BLaER1 treated with 17β-estradiol and CSF1 and Interleukin-3, amounts not matched to agents 10 nM and 100 nM (cell line): ENCODE results near the gene CNEP1R1.

Experiments
- H3K27ac ChIP-seq, 11 experiments: shearing (Covaris generic); formaldehyde crosslinking; 2 replicates each; pipeline ENCODE4 v1.8.1; 2022
- H3K27me3 ChIP-seq, 11 experiments: shearing (Covaris generic); formaldehyde crosslinking; 2 replicates each; pipeline ENCODE4 v1.8.1; 2022
- H3K36me3 ChIP-seq, 11 experiments: shearing (Covaris generic); formaldehyde crosslinking; 2 replicates each; pipeline ENCODE4 v1.8.1; 2022
- H3K4me1 ChIP-seq, 10 experiments: shearing (Covaris generic); formaldehyde crosslinking; 2 replicates each; pipeline ENCODE4 v1.8.1; 2022
- H3K4me2 ChIP-seq, 11 experiments: shearing (Covaris generic); formaldehyde crosslinking; 2 replicates each; pipeline ENCODE4 v1.8.1; 2022
- H3K4me3 ChIP-seq, 10 experiments: shearing (Covaris generic); formaldehyde crosslinking; 2 replicates each; pipeline ENCODE4 v1.8.1; 2022
- H3K9ac ChIP-seq, 11 experiments: shearing (Covaris generic); formaldehyde crosslinking; 2 replicates each; pipeline ENCODE4 v1.8.1; 2022
- H3K9me3 ChIP-seq, 11 experiments: shearing (Covaris generic); formaldehyde crosslinking; replicated peaks in 1 of 11; 2 replicates each; pipeline ENCODE4 v1.8.1; 2022
- H4K20me1 ChIP-seq, 11 experiments: shearing (Covaris generic); formaldehyde crosslinking; 2 replicates each; pipeline ENCODE4 v1.8.1; 2022
- Cebpa-rat ChIP-seq, 11 experiments: shearing (Covaris generic); IDR thresholded peaks; 2 replicates each; pipeline ENCODE4 v1.8.1; 2022

Gene CNEP1R1, protein sequence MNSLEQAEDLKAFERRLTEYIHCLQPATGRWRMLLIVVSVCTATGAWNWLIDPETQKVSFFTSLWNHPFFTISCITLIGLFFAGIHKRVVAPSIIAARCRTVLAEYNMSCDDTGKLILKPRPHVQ

DNA sequence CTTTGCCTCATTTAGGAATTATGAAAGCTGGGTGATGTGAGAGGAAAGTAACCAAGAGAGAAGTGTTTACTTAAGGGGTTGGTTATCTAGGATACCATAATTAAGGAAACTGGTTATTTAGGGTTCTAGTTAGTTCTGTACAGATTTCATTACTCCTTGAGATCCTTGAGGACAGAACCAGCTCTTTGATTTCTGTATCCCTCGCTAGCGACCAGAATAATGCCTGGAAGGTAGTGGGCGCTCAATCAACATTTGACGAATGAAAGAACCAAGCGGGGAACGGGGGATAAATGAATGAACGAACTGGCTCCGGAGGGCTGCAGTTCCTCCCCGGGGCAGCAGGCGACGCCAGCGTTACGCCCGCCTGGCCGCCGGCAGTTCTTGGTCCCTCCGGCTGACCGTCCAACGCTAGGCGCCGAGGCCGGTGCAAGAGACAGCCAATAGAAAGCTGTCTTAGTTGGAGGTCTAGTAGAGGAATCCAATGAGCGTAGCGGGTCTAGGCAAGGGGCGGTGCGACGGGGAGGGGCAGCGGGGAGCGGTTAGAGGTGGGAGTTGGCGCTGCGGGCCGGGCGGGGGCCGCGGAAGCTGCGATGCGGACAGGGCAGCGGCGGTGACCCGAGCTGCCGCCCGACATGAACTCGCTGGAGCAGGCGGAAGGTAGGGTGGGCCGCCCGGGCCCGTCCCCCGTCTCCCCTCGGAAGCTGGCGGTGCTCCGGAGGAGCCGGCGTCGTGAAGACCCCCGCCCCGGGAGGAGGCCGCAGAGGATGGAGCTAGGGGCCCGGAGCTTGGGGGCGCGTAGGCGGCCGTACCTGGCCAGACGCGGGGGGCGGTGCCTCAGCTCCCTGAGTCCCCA is at the start of gene CNEP1R1:
Gene CNEP1R1, plus strand, starts transcription at position 542 of the 853 bp plus-strand sequence. Its CDS starts 91 bp downstream, at position 633.
- Histone ChIP-seq H3K9me3 (no peaks in the 10 kb centered on the region), H3K4me1 (peaks cover 20 to 42% (median 27%) of the 10 kb centered on the region in 10 experiments), H3K36me3 (peaks cover 11 to 35% (median 27%) of the 10 kb centered on the region in 11 experiments; a peak in 21 of 22 replicates), H3K9ac (peak within 1 kb of the TSS; percentile 81 to 95 (median 90)), H3K27ac (peak within 1 kb of the TSS; percentile 60 to 88 (median 83)), H3K4me2 (peak within 1 kb of the TSS; percentile 86 to 97 (median 93)), H4K20me1 (peaks cover 0 to 30% (median 7%) of the 10 kb centered on the region in 11 experiments; a peak in 7 of 22 replicates), H3K4me3 (peak within 1 kb of the TSS; percentile 88 to 100 (median 96)), H3K27me3 (no peaks in the 10 kb centered on the region)
- no peak for TF ChIP-seq Cebpa-rat (IDR thresholded peaks at IDR 0.05)

DNA sequence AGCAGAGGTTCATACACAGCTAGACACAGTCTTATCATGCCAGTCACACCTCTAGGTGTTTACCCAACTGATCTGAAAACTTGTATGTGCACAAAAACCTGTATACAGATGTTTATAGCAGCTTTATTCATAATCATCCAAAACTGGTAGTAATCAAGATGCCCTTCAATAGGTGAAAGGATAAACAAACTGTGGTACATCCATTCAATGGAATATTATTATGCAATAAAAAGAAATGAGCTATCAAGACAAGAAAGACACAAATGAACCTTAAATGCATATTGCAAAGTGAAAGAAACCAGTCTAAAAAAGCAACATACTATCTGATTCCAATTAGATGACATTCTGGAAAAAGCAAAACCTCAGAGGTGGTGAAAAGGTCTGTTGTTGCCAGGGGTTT is 47.6 kb upstream of the CNEP1R1 start:
- Histone ChIP-seq H3K9ac (no peak overlapping the region), H3K27me3 (no peaks in the 10 kb centered on the region), H3K4me2 (no peak overlapping the region), H3K27ac (no peak overlapping the region), H3K4me1 (no peaks in the 10 kb centered on the region), H3K36me3 (no peaks in the 10 kb centered on the region), H4K20me1 (no peaks in the 10 kb centered on the region), H3K9me3 (peaks cover 0 to 13% (median 8%) of the 10 kb centered on the region in 11 experiments; a peak in 8 of 22 replicates), H3K4me3 (no peak overlapping the region)
- TF ChIP-seq Cebpa-rat (IDR thresholded peaks at IDR 0.05): no peak

GRCh38 chr16:49978569-49979326 is 46.3 kb upstream of the CNEP1R1 start:
- H3K9me3 ChIP-seq: peaks cover 0 to 13% (median 8%) of the 10 kb centered on the region in 11 experiments; a peak in 8 of 22 replicates
- no peak overlapping the region for H3K9ac ChIP-seq
- H3K27ac ChIP-seq: no peak overlapping the region
- no peaks in the 10 kb centered on the region for H3K27me3 ChIP-seq
- no peak for TF ChIP-seq Cebpa-rat (IDR thresholded peaks at IDR 0.05)
- H3K36me3 ChIP-seq: no peaks in the 10 kb centered on the region
- H3K4me2 ChIP-seq: no peak overlapping the region
- H3K4me3 ChIP-seq: no peak overlapping the region
- H4K20me1 ChIP-seq: no peaks in the 10 kb centered on the region
- H3K4me1 ChIP-seq: no peaks in the 10 kb centered on the region

DNA sequence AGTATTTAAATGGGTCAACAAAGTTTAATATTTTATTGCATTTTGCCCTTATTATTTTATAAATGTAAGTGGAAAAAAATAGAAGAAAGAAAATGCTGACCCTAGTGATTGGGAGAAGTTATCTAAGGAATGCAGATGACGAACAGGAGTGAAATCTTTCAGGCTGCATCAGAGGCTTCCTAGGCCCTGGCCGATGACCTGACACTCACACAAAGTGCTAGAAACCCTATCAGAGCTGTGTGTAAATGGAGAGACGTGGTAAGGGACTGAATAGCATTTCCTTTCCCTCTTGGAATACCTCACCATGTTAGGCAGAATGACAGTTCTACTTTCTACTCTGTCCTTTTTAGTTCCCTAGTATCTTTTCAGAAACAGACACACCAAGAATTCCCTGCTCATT is 44.9 kb upstream of the CNEP1R1 start:
- Histone ChIP-seq H3K4me2 (no peak overlapping the region), H3K9ac (no peak overlapping the region), H3K27me3 (no peaks in the 10 kb centered on the region), H3K36me3 (no peaks in the 10 kb centered on the region), H3K9me3 (peaks cover 0 to 13% (median 8%) of the 10 kb centered on the region in 11 experiments; a peak in 8 of 22 replicates), H4K20me1 (no peaks in the 10 kb centered on the region), H3K4me1 (no peaks in the 10 kb centered on the region), H3K4me3 (no peak overlapping the region), H3K27ac (no peak overlapping the region)
- TF ChIP-seq Cebpa-rat (IDR thresholded peaks at IDR 0.05): no peak

DNA sequence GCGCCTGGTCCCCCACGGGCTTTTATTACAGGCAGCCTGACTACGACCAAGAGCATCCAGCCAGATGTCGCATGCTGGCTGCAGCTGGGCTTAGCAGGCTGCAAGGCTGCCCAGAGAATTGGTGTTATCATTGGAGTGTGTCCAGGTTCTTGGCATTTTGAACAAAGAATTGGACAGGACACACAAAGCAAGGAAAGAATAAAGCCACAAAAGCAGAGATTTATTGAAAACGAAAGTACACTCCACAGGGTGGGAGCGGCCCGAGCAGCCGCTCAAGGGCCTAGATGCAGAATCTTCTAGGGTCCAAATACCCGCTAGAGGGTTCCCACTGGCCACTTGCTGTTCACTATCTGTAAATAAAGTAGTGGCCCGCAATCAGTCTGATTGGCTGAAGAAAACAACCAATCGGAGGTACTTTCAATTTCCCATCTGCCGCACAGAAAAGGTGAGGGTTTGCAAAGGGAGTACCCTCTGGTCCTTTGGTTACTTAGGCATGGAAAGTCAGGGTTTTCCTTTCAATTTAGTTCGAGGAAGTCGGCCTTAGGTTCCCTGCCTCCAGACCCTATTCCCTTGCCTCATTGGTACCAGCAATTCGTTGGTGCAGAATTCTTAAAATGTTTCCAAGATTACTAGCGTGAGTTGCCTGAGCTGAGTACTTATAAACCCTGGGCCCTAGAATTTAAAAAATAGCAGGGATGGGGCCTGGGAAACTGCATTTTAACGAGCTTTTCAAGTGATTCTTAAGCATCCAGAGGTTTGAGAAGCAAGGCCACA is 38.5 kb upstream of the CNEP1R1 start:
- Histone ChIP-seq H4K20me1 (no peaks in the 10 kb centered on the region), H3K36me3 (no peaks in the 10 kb centered on the region), H3K4me3 (no peak overlapping the region), H3K27ac (no peak overlapping the region), H3K4me2 (no peak overlapping the region), H3K4me1 (no peaks in the 10 kb centered on the region), H3K9me3 (no peaks in the 10 kb centered on the region), H3K9ac (no peak overlapping the region), H3K27me3 (no peaks in the 10 kb centered on the region)
- TF ChIP-seq Cebpa-rat (IDR thresholded peaks at IDR 0.05): no peak

- TF ChIP-seq Cebpa-rat (IDR thresholded peaks at IDR 0.05): no peak
- Histone ChIP-seq H3K9me3 (no peaks in the 10 kb centered on the region), H3K36me3 (no peaks in the 10 kb centered on the region), H3K4me1 (no peaks in the 10 kb centered on the region), H3K27ac (no peak overlapping the region), H3K4me3 (no peak overlapping the region), H4K20me1 (no peaks in the 10 kb centered on the region), H3K9ac (no peak overlapping the region), H3K4me2 (no peak overlapping the region), H3K27me3 (no peaks in the 10 kb centered on the region)
These were observed 37.6 kb upstream of the CNEP1R1 start for GRCh38 chr16:49987381-49987780.

- no peaks in the 10 kb centered on the region for H3K36me3 ChIP-seq
- H3K4me2 ChIP-seq: no peak overlapping the region
- H3K4me1 ChIP-seq: no peaks in the 10 kb centered on the region
- TF ChIP-seq Cebpa-rat (IDR thresholded peaks at IDR 0.05): no peak
- H3K27ac ChIP-seq: no peak overlapping the region
- no peaks in the 10 kb centered on the region for H4K20me1 ChIP-seq
- no peak overlapping the region for H3K4me3 ChIP-seq
- no peak overlapping the region for H3K9ac ChIP-seq
- no peaks in the 10 kb centered on the region for H3K27me3 ChIP-seq
- H3K9me3 ChIP-seq: no peaks in the 10 kb centered on the region
These were observed 32.2 kb upstream of the CNEP1R1 start for GRCh38 chr16:49992825-49993224.

- H3K4me2 ChIP-seq: no peak overlapping the region
- H3K4me3 ChIP-seq: no peak overlapping the region
- no peaks in the 10 kb centered on the region for H3K27me3 ChIP-seq
- no peak overlapping the region for H3K27ac ChIP-seq
- no peaks in the 10 kb centered on the region for H3K4me1 ChIP-seq
- H4K20me1 ChIP-seq: no peaks in the 10 kb centered on the region
- no peaks in the 10 kb centered on the region for H3K9me3 ChIP-seq
- no peak for TF ChIP-seq Cebpa-rat (IDR thresholded peaks at IDR 0.05)
- H3K9ac ChIP-seq: no peak overlapping the region
- no peaks in the 10 kb centered on the region for H3K36me3 ChIP-seq
These were observed 31.4 kb upstream of the CNEP1R1 start for GRCh38 chr16:49993579-49993978.

- Histone ChIP-seq H3K27me3 (no peaks in the 10 kb centered on the region), H3K4me2 (no peak overlapping the region), H3K36me3 (no peaks in the 10 kb centered on the region), H3K9me3 (no peaks in the 10 kb centered on the region), H3K9ac (no peak overlapping the region), H3K27ac (no peak overlapping the region), H3K4me1 (no peaks in the 10 kb centered on the region), H4K20me1 (no peaks in the 10 kb centered on the region), H3K4me3 (no peak overlapping the region)
- no peak for TF ChIP-seq Cebpa-rat (IDR thresholded peaks at IDR 0.05)
These were observed 31.0 kb upstream of the CNEP1R1 start for GRCh38 chr16:49994006-49994405.
